H9 (cell line): ENCODE measurements around the gene GBA2. TPM values are rescaled to one million over a fixed set of nuclear protein-coding genes. Genes with fewer than 3 reads are reported as not detected.

Experiments used
- DNase-seq: peaks from one replicate; pipeline ENCODE4 v3.0.0-alpha.2; 2017
- H2AFZ ChIP-seq: one replicate; pipeline ENCODE4 v1.6.1; 2013; ENCODE audit warnings: mild to moderate bottlenecking, low read length, control low read depth, moderate library complexity
- H2AK5ac ChIP-seq: 2 replicates; pipeline ENCODE4 v1.6.1; 2013; ENCODE audit warnings: low read length, control low read depth, mixed read lengths; ENCODE audit not compliant: insufficient read length
- H2BK120ac ChIP-seq: one replicate; pipeline ENCODE4 v1.6.1; 2013; ENCODE audit warnings: low read depth, mild to moderate bottlenecking, low read length, control low read depth, inconsistent platforms; ENCODE audit not compliant: poor library complexity, severe bottlenecking
- H2BK12ac ChIP-seq: 2 replicates; pipeline ENCODE4 v1.6.1; 2013; ENCODE audit warnings: low read length, control low read depth, mixed read lengths, low read depth; ENCODE audit not compliant: insufficient read length
- H2BK15ac ChIP-seq: 2 replicates; pipeline ENCODE4 v1.6.1; 2013; ENCODE audit warnings: low read depth, low read length, control low read depth
- H2BK20ac ChIP-seq: one replicate; pipeline ENCODE4 v1.6.1; 2013; ENCODE audit warnings: low read depth, mild to moderate bottlenecking, low read length, control low read depth, inconsistent platforms; ENCODE audit not compliant: poor library complexity, severe bottlenecking
- H2BK5ac ChIP-seq: 2 replicates; pipeline ENCODE4 v1.6.1; 2013; ENCODE audit warnings: low read length, control low read depth, mixed read lengths; ENCODE audit not compliant: insufficient read length
- H3K14ac ChIP-seq: 2 replicates; pipeline ENCODE4 v1.6.1; 2013; ENCODE audit warnings: low read length, control low read depth; ENCODE audit not compliant: insufficient read depth
- H3K18ac ChIP-seq: 2 replicates; pipeline ENCODE4 v1.6.1; 2013; ENCODE audit warnings: low read depth, mild to moderate bottlenecking, mixed read lengths, low read length, control low read depth; ENCODE audit not compliant: insufficient read length
- H3K23ac ChIP-seq: 2 replicates; pipeline ENCODE4 v1.6.1; 2013; ENCODE audit warnings: low read length, control low read depth, mixed read lengths, low read depth; ENCODE audit not compliant: insufficient read length
- H3K23me2 ChIP-seq: 2 replicates; pipeline ENCODE4 v1.6.1; 2013; ENCODE audit warnings: low read depth, mild to moderate bottlenecking, mixed read lengths, low read length, control low read depth; ENCODE audit not compliant: insufficient read length, poor library complexity, severe bottlenecking
- H3K27ac ChIP-seq: 2 replicates; pipeline ENCODE4 v1.5.1; 2013; ENCODE audit warnings: low read length, control low read depth, mixed read lengths, low read depth; ENCODE audit not compliant: insufficient read length
- H3K27me3 ChIP-seq: 2 replicates; pipeline ENCODE4 v1.6.1; 2013; ENCODE audit warnings: low read length, control low read depth, inconsistent platforms; ENCODE audit not compliant: insufficient read depth
- H3K4ac ChIP-seq: 2 replicates; pipeline ENCODE4 v1.6.1; 2013; ENCODE audit warnings: low read depth, mild to moderate bottlenecking, control low read depth, inconsistent platforms, low read length, moderate library complexity
- H3K4me1 ChIP-seq: 2 replicates; pipeline ENCODE4 v1.6.1; 2013; ENCODE audit warnings: low read length, control low read depth, inconsistent platforms; ENCODE audit not compliant: insufficient read depth
- H3K4me2 ChIP-seq: 2 replicates; pipeline ENCODE4 v1.6.1; 2013; ENCODE audit warnings: low read length, control low read depth, mixed read lengths; ENCODE audit not compliant: insufficient read length, insufficient read depth
- H3K56ac ChIP-seq: 2 replicates; pipeline ENCODE4 v1.6.1; 2013; ENCODE audit warnings: low read depth, mild to moderate bottlenecking, mixed read lengths, low read length, control low read depth; ENCODE audit not compliant: insufficient read length
- H3K79me1 ChIP-seq: 2 replicates; pipeline ENCODE4 v1.6.1; 2013; ENCODE audit warnings: low read depth, mild to moderate bottlenecking, moderate library complexity, low read length, control low read depth, inconsistent platforms; ENCODE audit not compliant: insufficient read depth, poor library complexity, severe bottlenecking
- H3K79me2 ChIP-seq: 2 replicates; pipeline ENCODE4 v1.6.1; 2013; ENCODE audit warnings: low read length, control low read depth, inconsistent platforms; ENCODE audit not compliant: insufficient read depth
- H3K9ac ChIP-seq: 2 replicates; pipeline ENCODE4 v1.6.1; 2013; ENCODE audit warnings: low read length, control low read depth, mixed read lengths; ENCODE audit not compliant: insufficient read length; ENCODE audit errors: extremely low read depth
- H3K9me3 ChIP-seq: one replicate; pipeline ENCODE4 v1.6.1; 2013; ENCODE audit warnings: low read depth, low read length, inconsistent platforms; ENCODE audit not compliant: control insufficient read depth
- H3T11ph ChIP-seq: one replicate; pipeline ENCODE4 v1.6.1; 2013; ENCODE audit warnings: mild to moderate bottlenecking, low read length, control low read depth, inconsistent platforms
- H4K20me1 ChIP-seq: one replicate; pipeline ENCODE4 v1.6.1; 2013; ENCODE audit not compliant: control insufficient read depth, insufficient read length, insufficient read depth
- H4K5ac ChIP-seq: 2 replicates; pipeline ENCODE4 v1.6.1; 2013; ENCODE audit warnings: low read depth, mild to moderate bottlenecking, mixed read lengths, low read length, control low read depth; ENCODE audit not compliant: insufficient read length
- H4K8ac ChIP-seq: replicated peaks from 2 replicates; pipeline ENCODE4 v1.6.1; 2013; ENCODE audit warnings: low read length, control low read depth, mixed read lengths, low read depth; ENCODE audit not compliant: insufficient read length
- H4K91ac ChIP-seq: 2 replicates; pipeline ENCODE4 v1.6.1; 2013; ENCODE audit warnings: low read depth, mild to moderate bottlenecking, moderate library complexity, mixed read lengths, low read length, control low read depth; ENCODE audit not compliant: insufficient read length
- H3K27ac Mint-ChIP-seq, 3 experiments: 2 replicates in 2 of 3; 3 replicates in 1 of 3; pipeline ENCODE4 v1.8.0; 2020 to 2021; ENCODE audit warnings: mixed read lengths in 3 of 3, mild to moderate bottlenecking in 1 of 3, moderate library complexity in 1 of 3
- H3K27me3 Mint-ChIP-seq: 2 replicates; pipeline ENCODE4 v1.8.0; 2021; ENCODE audit warnings: low read depth, mild to moderate bottlenecking, moderate library complexity, mixed read lengths
- H3K36me3 Mint-ChIP-seq, 3 experiments: 2 replicates in 2 of 3; 3 replicates in 1 of 3; pipeline ENCODE4 v1.8.0; 2020 to 2021; ENCODE audit warnings: low read depth in 3 of 3, mixed read lengths in 3 of 3; ENCODE audit not compliant: insufficient read depth in 1 of 3
- H3K4me1 Mint-ChIP-seq, 2 experiments: 2 replicates each; pipeline ENCODE4 v1.8.0; 2020; ENCODE audit warnings: mixed read lengths in 2 of 2
- H3K4me3 Mint-ChIP-seq, 2 experiments: 2 replicates in 1 of 2; 3 replicates in 1 of 2; pipeline ENCODE4 v1.8.0; 2020 to 2021; ENCODE audit warnings: mild to moderate bottlenecking in 2 of 2, mixed read lengths in 2 of 2, moderate library complexity in 1 of 2
- H3K9me3 Mint-ChIP-seq, 2 experiments: 2 replicates in 1 of 2; 3 replicates in 1 of 2; pipeline ENCODE4 v1.8.0; 2020; ENCODE audit warnings: mild to moderate bottlenecking in 2 of 2, mixed read lengths in 2 of 2, moderate library complexity in 1 of 2
- CTCF ChIP-seq: fragments of 200-600 bp; sonication (generic); conservative IDR thresholded peaks from 3 replicates; pipeline ENCODE4 v1.8.0; 2021; ENCODE audit warnings: antibody characterized with exemption, mild to moderate bottlenecking
- WGBS: extraction: QIAGEN DNeasy Blood & Tissue Kit; methylation state at CpG from one replicate; pipeline ENCODE4 v1.1.7; 2013; ENCODE audit warnings: missing lambda C conversion rate, low lambda C conversion rate, mixed read lengths; ENCODE audit not compliant: insufficient read length; ENCODE audit errors: extremely low coverage; 5-methylcytosine and 5-hydroxymethylcytosine counted together
- total RNA-seq: library from RNA; stranded (reverse); gene quantifications from 2 replicates; pipeline ENCODE4 v1.2.1, GENCODE V29; 2021

Gene GBA2
- total RNA-seq, 1 experiment from 2014 or later = 103 TPM

- Histone ChIP-seq H3K23ac (no peak overlapping the region), H3K9ac (no peak overlapping the region), H3K18ac (no peak overlapping the region), H3K79me2 (no peaks in the 10 kb centered on the region; the same call in none of the 2 replicates), H2BK120ac (no peak overlapping the region), H3K4ac (no peak overlapping the region), H2AFZ (no peak overlapping the region), H2BK15ac (no peak overlapping the region), H4K91ac (no peak overlapping the region), H3K14ac (no peak overlapping the region), H3K23me2 (no peaks in the 10 kb centered on the region), H2AK5ac (no peak overlapping the region), H3T11ph (no peak overlapping the region), H2BK12ac (no peak overlapping the region), H3K27ac (no peak overlapping the region), H3K79me1 (no peaks in the 10 kb centered on the region), H3K4me2 (no peak overlapping the region), H3K4me1 (peaks cover 14% of the 10 kb centered on the region; the same call in 1 of the 2 replicates), H2BK20ac (no peak overlapping the region), H3K56ac (no peak overlapping the region), H4K8ac (no peak overlapping the region), H4K20me1 (no peaks in the 10 kb centered on the region), H2BK5ac (no peak overlapping the region), H3K27me3 (no peaks in the 10 kb centered on the region), H4K5ac (no peak overlapping the region), H3K9me3 (no peaks in the 10 kb centered on the region)
- DNase-seq = no peak
- Mint-ChIP-seq H3K4me1 (no peaks in the 10 kb centered on the region; a peak in 2 of 4 replicates), H3K4me3 (no peak overlapping the region), H3K9me3 (no peaks in the 10 kb centered on the region), H3K27ac (no peak overlapping the region), H3K36me3 (peaks cover 30 to 67% (median 54%) of the 10 kb centered on the region in 3 experiments; a peak in 6 of 7 replicates), H3K27me3 (no peaks in the 10 kb centered on the region)
- WGBS = no CpG with 5 or more reads among the region's 8 CpGs
- no peak for TF ChIP-seq CTCF
Observed at GRCh38 chr9:35723908-35724307, 25.1 kb downstream of the GBA2 start.
